HepG2 (cell line): ENCODE data around the gene GYS1. TPM values are rescaled to one million over a fixed set of nuclear protein-coding genes. Genes with fewer than 3 reads are reported as not detected.
"Not testable (repeated sequence)": the region's sequence is repeated elsewhere in the genome, so short reads cannot be mapped to it uniquely, and the experiment has no call there.

Experiments
- ATAC-seq: fragments of 200-7000 bp; cut with Tn5 transposase; 3 replicates; pipeline ENCODE4 v1.9.1; 2020; ENCODE audit warnings: mild to moderate bottlenecking, moderate library complexity
- BruUV-seq: library from RNA; stranded (reverse); fragments of 400-500 nt; replicated peaks from 2 replicates; lab custom pipeline; 2021; lab: Mats Ljungman, UMichigan
- CTCF ChIA-PET: fragments of 300-600 bp; formaldehyde crosslinking; extraction: SDS; loops from one replicate; lab custom pipeline; 2021; ENCODE audit warnings: low total read pairs, inconsistent platforms, low intra/inter-chr PET ratio; lab: Yijun Ruan, JAX
- POLR2A ChIA-PET: fragments of 350-600 bp; sonication (Branson Sonifier 250); formaldehyde crosslinking; loops from one replicate; lab custom pipeline; 2020; ENCODE audit warnings: antibody characterized with exemption, inconsistent platforms; lab: Yijun Ruan, JAX
- DNase-seq: peaks from one replicate; pipeline ENCODE4 v3.0.0-alpha.2; 2015; ENCODE audit warnings: low spot score
- FAIRE-seq: peaks from 3 replicates; lab custom pipeline; 2011; peaks lifted over from hg19 to GRCh38; lab: Jason Lieb, UNC
- H2AFZ ChIP-seq: one replicate; pipeline ENCODE4 v1.6.1; 2011; ENCODE audit warnings: low read length, inconsistent platforms
- H3K27ac ChIP-seq: fragments of 300-600 bp; 3 replicates; pipeline ENCODE4 v1.8.0; 2011; ENCODE audit warnings: mixed run types, mild to moderate bottlenecking, mixed read lengths, low read length, inconsistent platforms; ENCODE audit not compliant: insufficient read depth; ENCODE audit errors: extremely low read length
- H3K27me3 ChIP-seq, 2 experiments: fragments of 200-600 bp in 1 of 2; 2 replicates in 1 of 2; 3 replicates in 1 of 2; pipeline versions ENCODE4 v1.6.0 to v1.8.0; 2011; ENCODE audit warnings: low read length in 2 of 2, mild to moderate bottlenecking in 2 of 2, moderate library complexity in 2 of 2, inconsistent platforms in 1 of 2; ENCODE audit not compliant: insufficient read depth in 2 of 2, control insufficient read depth in 1 of 2
- H3K36me3 ChIP-seq, 2 experiments: fragments of 200-600 bp in 1 of 2; replicated peaks in 1 of 2; 2 replicates in 1 of 2; 3 replicates in 1 of 2; pipeline versions ENCODE4 v1.5.1 to v1.8.0; 2011; ENCODE audit warnings: low read length in 2 of 2, inconsistent platforms in 1 of 2; ENCODE audit not compliant: insufficient read depth in 2 of 2, control insufficient read depth in 1 of 2
- H3K4me1 ChIP-seq: 2 replicates; pipeline ENCODE4 v1.5.1; 2012; ENCODE audit warnings: low read length, inconsistent platforms; ENCODE audit not compliant: insufficient read depth
- H3K4me2 ChIP-seq: 2 replicates; pipeline ENCODE4 v1.6.0; 2011; ENCODE audit warnings: low read depth, low read length, inconsistent platforms
- H3K4me3 ChIP-seq, 3 experiments: fragments of 200-600 bp in 1 of 3; sonication (generic), shearing (Covaris generic) in 1 of 3; replicated peaks in 1 of 3; 2 replicates each; pipeline ENCODE4 v1.5.1; 2011 to 2016; ENCODE audit warnings: low read length in 3 of 3, inconsistent platforms in 2 of 3, low read depth in 2 of 3, mild to moderate bottlenecking in 2 of 3, control low read depth in 1 of 3, mixed read lengths in 1 of 3; ENCODE audit not compliant: insufficient read depth in 1 of 3
- H3K79me2 ChIP-seq: one replicate; pipeline ENCODE4 v1.6.1; 2011; ENCODE audit warnings: low read length, inconsistent platforms; ENCODE audit not compliant: insufficient read depth
- H3K9ac ChIP-seq: 2 replicates; pipeline ENCODE4 v1.6.0; 2011; ENCODE audit warnings: mild to moderate bottlenecking, low read depth, low read length, inconsistent platforms; ENCODE audit not compliant: insufficient read depth
- H3K9me3 ChIP-seq: 2 replicates; pipeline ENCODE4 v1.5.1; 2012; ENCODE audit warnings: mild to moderate bottlenecking, low read length
- H4K20me1 ChIP-seq: 2 replicates; pipeline ENCODE4 v1.6.0; 2011; ENCODE audit warnings: inconsistent platforms, mild to moderate bottlenecking, low read length, moderate library complexity; ENCODE audit not compliant: insufficient read depth
- CREB1 ChIP-seq, 2 experiments: fragments of 450-650 bp in 1 of 2; IDR thresholded peaks; 2 replicates each; pipeline ENCODE4 v1.6.1; 2016 to 2017; ENCODE audit warnings: control low read depth in 1 of 2, mild to moderate bottlenecking in 1 of 2, missing compliant biosample characterization in 1 of 2, missing genetic modification characterization in 1 of 2
- FOSL2 ChIP-seq: sonication (generic); formaldehyde crosslinking; IDR thresholded peaks from 2 replicates; pipeline ENCODE4 v1.4.0; 2020; ENCODE audit warnings: missing genetic modification reagents
- SAP130 ChIP-seq: IDR thresholded peaks from 2 replicates; pipeline ENCODE4 v1.6.1; 2016; ENCODE audit warnings: low read depth
- WGBS: methylation state at CpG from one replicate; pipeline ENCODE4 v1.1.6; 2017; ENCODE audit warnings: low lambda C conversion rate; 5-methylcytosine and 5-hydroxymethylcytosine counted together
- in situ Hi-C: cut with HindIII; loops from 2 replicates; pipeline ENCODE4 v1.10.0; 2017; ENCODE audit warnings: low pct_unique_long_range_greater_than_20kb; ENCODE audit not compliant: extremely low pct_ligation_motif_present
- intact Hi-C: fragments of 100-400 bp; cut with micrococcal nuclease; formaldehyde crosslinking; loops from one replicate; pipeline ENCODE4 v1.10.0; 2022; ENCODE audit not compliant: unreplicated experiment
- polyA plus RNA-seq, 8 experiments: library from polyadenylated mRNA; depleted of rRNA in 3 of 8; stranded (reverse) in 7 of 8; unstranded in 1 of 8; fragments of >200 nt; fragmentation: Illumina TruSeq in 4 of 8; extraction: Trizol in 4 of 8; gene quantifications; 2 replicates each; pipeline versions ENCODE4 v1.2.1 to v1.2.3, GENCODE V29; 2011 to 2016; ENCODE audit warnings: low read depth in 4 of 8, missing spikeins in 1 of 8, mixed read lengths in 1 of 8; ENCODE audit not compliant: insufficient read depth in 1 of 8
- total RNA-seq, 5 experiments: library from RNA; depleted of rRNA; stranded (reverse); fragments of >200 nt; fragmentation: Illumina TruSeq; extraction: Trizol; gene quantifications; 2 replicates each; pipeline ENCODE4 v1.2.3, GENCODE V29; 2016; ENCODE audit warnings: low read depth in 1 of 5

The GYS1 gene
- total and polyA plus RNA-seq, 2 of the 13 experiments (the other 11 are each of a cell fraction or from before 2014, with no cell fraction given): 18.4 to 42.1 TPM

GRCh38 chr19:49038557-49039276 is 45.6 kb upstream of the GYS1 start:
- ATAC-seq (peak; percentile 69; the same call in 2 of the 3 replicates), DNase-seq (peak; percentile 26)
- H3K27me3 ChIP-seq; H4K20me1 ChIP-seq; in situ Hi-C loops; H3K4me2 ChIP-seq; H3K36me3 ChIP-seq; H3K79me2 ChIP-seq; H2AFZ ChIP-seq; intact Hi-C loops; BruUV-seq; CTCF ChIA-PET; H3K4me1 ChIP-seq; H3K4me3 ChIP-seq; H3K27ac ChIP-seq; H3K9me3 ChIP-seq; H3K9ac ChIP-seq; POLR2A ChIA-PET; FAIRE-seq; TF ChIP-seq CREB1 (CRISPR knock-in tag; IDR thresholded peaks at IDR 0.05): not testable (repeated sequence)
- TF ChIP-seq FOSL2 (CRISPR knock-in tag): peak; percentile 90
- TF ChIP-seq CREB1 (IDR thresholded peaks at IDR 0.05): 0 out of 2 replicates have a peak, but pooled peaks have one; percentile 5
- TF ChIP-seq SAP130 (CRISPR knock-in tag): 0 out of 2 replicates have a peak, but pooled peaks have one; percentile 13
- WGBS: 4% methylated on average over 11 of the region's 26 CpGs

- H3K36me3 ChIP-seq, H3K4me2 ChIP-seq, POLR2A ChIA-PET, ATAC-seq, H2AFZ ChIP-seq, H3K4me3 ChIP-seq, DNase-seq, H3K9ac ChIP-seq, CTCF ChIA-PET, BruUV-seq, H3K27me3 ChIP-seq, H3K9me3 ChIP-seq, H3K79me2 ChIP-seq, H4K20me1 ChIP-seq, intact Hi-C loops, H3K27ac ChIP-seq, H3K4me1 ChIP-seq, FAIRE-seq, in situ Hi-C loops: not testable (repeated sequence)
- 53% methylated on average over 6 of the region's 8 CpGs for WGBS
Observed at GRCh38 chr19:49038111-49038510, 45.0 kb upstream of the GYS1 start.
